ENCODE results near the gene FAM120C.

The FAM120C gene

DNA sequence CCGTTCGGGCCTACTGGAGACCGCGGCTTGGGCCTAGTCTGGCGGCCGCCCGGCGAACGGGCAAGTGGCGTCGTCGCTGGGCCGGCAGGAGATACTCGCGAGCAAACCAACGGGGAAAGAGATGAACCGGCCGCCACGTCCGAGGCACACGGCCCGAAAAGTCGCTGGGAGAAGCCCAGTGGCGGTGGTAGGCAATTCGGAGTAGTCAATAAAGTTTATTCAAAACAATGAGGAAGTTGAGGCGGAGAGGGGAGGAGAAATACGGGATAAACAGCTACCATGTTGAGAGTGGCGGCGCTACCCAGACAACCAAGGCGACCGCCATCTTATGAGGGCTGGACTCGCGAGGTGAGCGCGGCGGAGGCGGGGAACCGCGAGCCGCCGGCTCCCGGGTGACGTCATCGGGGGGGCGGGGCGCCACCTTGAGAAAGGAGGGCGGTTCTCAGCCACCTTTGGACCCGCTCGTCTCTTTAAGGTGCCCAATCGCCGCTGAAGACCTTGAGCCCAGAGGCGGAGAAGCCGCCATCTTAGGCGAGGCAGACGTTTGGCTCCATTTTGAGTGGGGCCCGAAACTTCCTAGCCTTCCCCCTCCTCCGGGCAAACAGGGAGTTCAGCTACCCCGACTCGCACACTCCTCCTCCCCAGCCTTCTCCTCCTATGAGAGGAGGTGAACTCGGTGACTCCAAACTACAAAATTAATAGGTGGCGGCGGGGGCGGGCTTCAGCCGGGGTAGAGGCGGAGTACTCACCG lies 138.8 kb downstream of the FAM120C start, which contains the start of gene PHF8:
Gene PHF8, minus strand, starts transcription at position 348 of the 751 bp plus-strand sequence. CDS start 1,745 bp downstream, outside the sequence.
- no peak for TF ChIP-seq CTCF (IDR thresholded peaks at IDR 0.05; ENCODE audit: low read depth, low read length, missing control alignments)
- peak; percentile 72 for DNase-seq (ENCODE audit: extremely low read depth, low read depth)
- peak within 1 kb of the TSS; percentile 71 for H3K4me3 ChIP-seq (replicated peaks; ENCODE audit: low read depth, low read length)

DNA sequence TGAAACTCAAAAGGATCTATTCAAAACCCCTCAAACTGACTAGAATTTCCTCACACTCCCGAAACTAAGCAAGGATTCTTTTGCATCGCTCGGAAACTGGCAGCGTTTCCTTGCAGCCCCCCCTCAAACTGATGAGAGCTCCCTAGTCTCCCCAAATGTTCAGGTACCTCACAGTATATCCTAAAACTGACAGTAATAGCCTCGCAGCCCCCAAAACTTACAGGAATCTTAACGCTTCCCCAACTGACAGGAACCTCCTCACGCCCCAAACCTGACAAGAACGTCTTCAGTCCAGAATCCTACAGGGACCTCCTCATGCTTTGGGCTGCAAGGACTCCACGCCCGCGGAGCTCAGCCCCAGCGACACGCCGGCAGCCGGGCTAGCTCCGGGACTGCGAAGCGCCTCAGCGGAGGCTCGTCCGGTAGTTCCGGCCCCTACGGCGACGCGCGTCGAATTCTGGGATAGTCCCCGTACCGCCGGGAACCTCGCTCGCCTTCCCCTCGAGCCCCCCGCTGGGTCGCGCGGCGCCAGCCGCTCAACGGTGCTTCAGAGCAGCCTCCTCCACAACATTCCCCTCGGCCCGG lies 139.4 kb downstream of the FAM120C start:
- peak overlapping the region; percentile 71 for H3K4me3 ChIP-seq (replicated peaks; ENCODE audit: low read depth, low read length)
- no peak for TF ChIP-seq CTCF (IDR thresholded peaks at IDR 0.05; ENCODE audit: low read depth, low read length, missing control alignments)
- DNase-seq (ENCODE audit: extremely low read depth, low read depth): no peak

- no peak for DNase-seq (ENCODE audit: extremely low read depth, low read depth)
- H3K4me3 ChIP-seq (replicated peaks; ENCODE audit: low read depth, low read length): peak overlapping the region; percentile 71
- no peak for TF ChIP-seq CTCF (IDR thresholded peaks at IDR 0.05; ENCODE audit: low read depth, low read length, missing control alignments)
Observed at GRCh38 chrX:54043056-54043455, 140.0 kb downstream of the FAM120C start.

DNA sequence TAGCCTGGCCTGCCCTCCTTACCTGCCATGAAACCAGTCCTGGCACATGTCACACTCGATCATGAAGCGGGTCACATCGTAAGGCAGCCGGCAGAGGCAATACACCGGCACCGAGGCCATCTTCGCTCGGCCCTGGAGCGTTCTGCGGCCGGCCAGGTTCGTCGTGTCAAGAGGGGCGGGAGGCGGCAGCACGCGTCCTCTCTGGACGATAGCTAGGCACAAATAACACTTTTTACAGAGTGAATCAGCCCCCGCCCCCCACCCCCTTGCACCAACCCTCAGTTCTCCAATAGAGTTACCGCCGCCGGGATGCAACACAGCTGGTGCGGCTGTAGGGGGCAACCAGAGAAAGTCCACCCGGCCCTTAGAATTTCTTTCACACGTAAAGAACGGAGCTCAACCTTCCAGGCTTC lies 140.4 kb downstream of the FAM120C start:
- H3K4me3 ChIP-seq (replicated peaks; ENCODE audit: low read depth, low read length): peak overlapping the region; percentile 71
- TF ChIP-seq CTCF (IDR thresholded peaks at IDR 0.05; ENCODE audit: low read depth, low read length, missing control alignments): no peak
- DNase-seq (ENCODE audit: extremely low read depth, low read depth): no peak

GRCh38 chrX:54030329-54030728 lies 152.7 kb downstream of the FAM120C start:
- no peak for DNase-seq (ENCODE audit: extremely low read depth, low read depth)
- no peak overlapping the region for H3K4me3 ChIP-seq (replicated peaks; ENCODE audit: low read depth, low read length)

DNA sequence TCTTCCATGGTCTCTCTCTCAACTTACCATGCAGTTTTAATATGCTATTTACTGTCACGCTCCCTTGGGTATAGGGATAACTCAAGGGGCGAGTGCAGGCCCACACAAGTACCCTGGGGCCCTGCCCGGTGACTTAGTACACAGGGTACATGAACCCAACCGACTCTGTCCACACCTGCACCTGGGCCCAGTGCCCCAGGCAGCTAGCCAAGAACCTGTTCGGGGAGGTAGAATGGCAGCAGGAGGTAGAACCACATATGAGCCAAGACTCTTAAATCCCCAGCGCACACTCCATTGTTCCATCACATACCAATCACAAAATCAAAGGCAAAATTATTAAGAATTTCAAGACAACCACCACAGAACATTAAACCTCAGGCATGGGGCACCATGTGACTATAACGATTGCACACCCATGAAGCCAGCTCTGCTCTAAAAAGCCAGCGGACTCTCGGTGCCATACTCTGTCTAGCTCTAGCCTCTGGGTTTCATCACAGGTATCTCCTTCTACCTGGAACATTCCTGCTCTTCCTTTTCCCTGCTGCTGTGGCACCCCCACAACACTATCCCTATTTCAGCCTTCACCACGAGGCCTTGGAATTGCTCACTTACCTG lies 153.4 kb downstream of the FAM120C start:
- TF ChIP-seq CTCF (IDR thresholded peaks at IDR 0.05; ENCODE audit: low read depth, low read length, missing control alignments): no peak
- no peak overlapping the region for H3K4me3 ChIP-seq (replicated peaks; ENCODE audit: low read depth, low read length)
- no peak for DNase-seq (ENCODE audit: extremely low read depth, low read depth)

More at GRCh38 chrX:54030329-54030728, 152.7 kb downstream of the FAM120C start:
- TF ChIP-seq CTCF (IDR thresholded peaks at IDR 0.05; ENCODE audit: low read depth, low read length, missing control alignments): no peak
